ENCODE measurements around the gene ASB5.

ASB5 gene

DNA sequence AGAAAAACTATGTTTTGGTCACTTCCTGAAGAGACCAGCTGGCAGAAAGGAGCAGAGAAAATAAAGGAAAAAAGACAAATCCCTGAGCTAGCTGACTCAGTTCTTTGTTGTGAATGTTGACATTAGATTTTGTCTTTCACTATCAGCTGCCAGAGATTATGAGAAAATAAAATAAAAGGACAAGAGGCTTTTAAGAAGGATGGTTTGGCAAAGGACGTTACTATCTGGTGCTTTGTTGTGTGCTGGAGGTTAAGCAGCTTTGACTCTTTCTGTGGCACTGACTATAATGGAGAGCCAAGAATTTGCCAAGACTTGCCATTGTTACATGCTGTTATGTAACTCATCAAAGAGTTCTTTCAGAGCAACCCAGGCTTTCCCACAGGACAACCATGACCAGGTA is 12.1 kb downstream of the ASB5 start:
- H3K27ac ChIP-seq (ENCODE audit: low read length) = no peak overlapping the region
- H3K9me3 ChIP-seq (ENCODE audit: control insufficient read depth in 1 of 2, low read length in 2 of 2) = no peaks in the 10 kb centered on the region
- no peaks in the 10 kb centered on the region for H3K4me1 ChIP-seq (ENCODE audit: control insufficient read depth in 1 of 2, insufficient read depth in 2 of 2, low read length in 2 of 2)
- no peak overlapping the region for H3K4me3 ChIP-seq (ENCODE audit: low read depth in 1 of 2, low read length in 2 of 2)
- H3K27me3 ChIP-seq (ENCODE audit: low read depth, low read length) = no peaks in the 10 kb centered on the region
- H3K36me3 ChIP-seq (ENCODE audit: control insufficient read depth in 1 of 2, insufficient read depth in 2 of 2, low read length in 2 of 2) = no peaks in the 10 kb centered on the region

DNA sequence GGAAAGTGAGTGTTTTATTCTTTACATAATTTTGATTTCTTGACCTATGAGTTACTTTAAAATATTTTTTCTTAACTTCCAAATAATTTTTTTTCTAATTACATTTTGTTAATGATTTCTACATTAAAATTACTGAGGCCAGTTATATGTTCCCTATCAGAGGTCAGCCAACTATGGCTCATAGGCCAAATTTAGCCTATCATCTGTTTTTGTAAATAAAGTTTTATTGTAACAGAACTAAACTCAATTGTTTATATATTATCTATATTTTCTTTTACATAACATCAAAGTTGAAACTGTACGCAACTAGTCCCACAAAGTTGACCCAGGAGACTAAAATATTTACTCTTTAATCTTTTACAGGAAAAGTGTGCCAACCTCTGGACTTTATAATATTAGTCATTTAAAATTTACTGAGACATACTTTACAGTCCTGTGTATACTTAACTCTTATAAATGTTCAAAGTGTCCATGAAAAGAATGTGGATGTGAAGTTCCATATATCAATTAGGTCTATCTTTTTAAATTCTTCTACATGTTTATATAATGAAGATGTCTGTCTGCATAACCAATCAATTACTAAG is 26.2 kb downstream of the ASB5 start:
- Histone ChIP-seq H3K4me3 (ENCODE audit: low read depth in 1 of 2, low read length in 2 of 2) (no peak overlapping the region), H3K27ac (ENCODE audit: low read length) (no peak overlapping the region), H3K4me1 (ENCODE audit: control insufficient read depth in 1 of 2, insufficient read depth in 2 of 2, low read length in 2 of 2) (no peaks in the 10 kb centered on the region), H3K36me3 (ENCODE audit: control insufficient read depth in 1 of 2, insufficient read depth in 2 of 2, low read length in 2 of 2) (no peaks in the 10 kb centered on the region), H3K27me3 (ENCODE audit: low read depth, low read length) (no peaks in the 10 kb centered on the region), H3K9me3 (ENCODE audit: control insufficient read depth in 1 of 2, low read length in 2 of 2) (no peaks in the 10 kb centered on the region)

DNA sequence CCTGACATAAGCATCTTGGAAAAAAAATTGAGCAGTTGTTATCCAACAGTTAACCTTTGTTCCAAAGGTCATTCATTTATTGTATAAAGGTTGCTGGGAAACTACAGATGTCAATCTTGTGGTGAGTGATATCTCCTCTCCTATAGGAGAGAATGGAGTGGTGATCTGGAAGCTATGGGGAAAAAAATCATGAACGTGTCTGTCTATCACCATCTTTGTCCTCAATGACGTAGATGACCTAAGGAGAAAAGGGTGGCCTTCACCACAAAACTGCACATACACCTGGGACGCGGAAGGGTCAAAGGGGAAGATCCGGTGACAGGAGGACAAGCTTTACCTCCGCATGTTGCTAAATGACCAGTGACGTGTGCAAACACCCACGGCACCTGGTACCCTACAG is 27.3 kb downstream of the ASB5 start:
- Histone ChIP-seq H3K27ac (ENCODE audit: low read length) (no peak overlapping the region), H3K36me3 (ENCODE audit: control insufficient read depth in 1 of 2, insufficient read depth in 2 of 2, low read length in 2 of 2) (no peaks in the 10 kb centered on the region), H3K4me1 (ENCODE audit: control insufficient read depth in 1 of 2, insufficient read depth in 2 of 2, low read length in 2 of 2) (no peaks in the 10 kb centered on the region), H3K27me3 (ENCODE audit: low read depth, low read length) (no peaks in the 10 kb centered on the region), H3K4me3 (ENCODE audit: low read depth in 1 of 2, low read length in 2 of 2) (no peak overlapping the region), H3K9me3 (ENCODE audit: control insufficient read depth in 1 of 2, low read length in 2 of 2) (no peaks in the 10 kb centered on the region)

DNA sequence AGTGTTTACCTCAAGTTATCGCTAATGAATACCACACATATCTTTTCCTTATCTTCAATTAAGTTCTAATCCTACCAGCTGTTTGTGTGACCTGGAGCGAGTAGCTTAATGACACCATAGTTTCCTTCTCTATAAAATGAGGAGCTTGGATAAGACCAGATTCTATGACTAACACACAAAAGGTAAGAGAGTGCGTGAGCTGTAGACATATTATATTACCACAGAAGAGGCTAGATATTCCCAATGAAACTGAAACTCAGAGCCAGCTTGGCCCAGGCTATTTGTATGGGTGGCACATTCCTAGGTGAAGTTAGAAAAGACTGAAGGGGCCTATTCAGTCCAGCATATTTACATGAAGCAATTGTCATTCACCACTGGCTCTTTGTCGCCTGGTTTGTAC is 30.2 kb downstream of the ASB5 start:
- Histone ChIP-seq H3K27me3 (ENCODE audit: low read depth, low read length) (no peaks in the 10 kb centered on the region), H3K27ac (ENCODE audit: low read length) (peak overlapping the region; percentile 85)

DNA sequence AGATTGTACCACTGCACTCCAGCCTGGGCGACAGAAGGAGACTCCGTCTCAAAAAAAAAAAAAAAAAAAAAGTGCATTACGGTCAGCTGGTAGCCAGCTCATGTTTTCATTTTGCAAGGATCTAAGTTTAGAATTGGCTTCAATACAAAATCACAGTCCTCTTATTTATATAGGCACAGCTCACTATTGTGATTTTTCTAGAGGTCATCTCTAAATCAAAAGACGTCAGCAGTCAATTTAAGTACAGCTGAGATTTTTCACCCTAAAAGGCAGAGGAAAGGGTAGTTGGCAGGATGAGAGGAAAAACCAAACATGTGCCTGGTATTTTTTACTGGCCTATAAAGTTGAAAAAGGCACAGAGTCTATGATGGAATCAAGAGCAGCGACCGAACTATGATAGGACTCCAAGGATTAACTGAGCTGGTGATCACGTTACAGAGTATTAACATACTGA is 30.8 kb downstream of the ASB5 start:
- Histone ChIP-seq H3K9me3 (ENCODE audit: control insufficient read depth in 1 of 2, low read length in 2 of 2) (no peaks in the 10 kb centered on the region), H3K27me3 (ENCODE audit: low read depth, low read length) (no peaks in the 10 kb centered on the region), H3K4me1 (ENCODE audit: control insufficient read depth in 1 of 2, insufficient read depth in 2 of 2, low read length in 2 of 2) (no peaks in the 10 kb centered on the region), H3K4me3 (ENCODE audit: low read depth in 1 of 2, low read length in 2 of 2) (peak overlapping the region in 1 of 2 donors; percentile 0), H3K27ac (ENCODE audit: low read length) (peak overlapping the region; percentile 85), H3K36me3 (ENCODE audit: control insufficient read depth in 1 of 2, insufficient read depth in 2 of 2, low read length in 2 of 2) (no peaks in the 10 kb centered on the region)

More for the DNA sequence above, 30.2 kb downstream of the ASB5 start:
- Histone ChIP-seq H3K9me3 (ENCODE audit: control insufficient read depth in 1 of 2, low read length in 2 of 2) (no peaks in the 10 kb centered on the region), H3K4me1 (ENCODE audit: control insufficient read depth in 1 of 2, insufficient read depth in 2 of 2, low read length in 2 of 2) (no peaks in the 10 kb centered on the region), H3K36me3 (ENCODE audit: control insufficient read depth in 1 of 2, insufficient read depth in 2 of 2, low read length in 2 of 2) (no peaks in the 10 kb centered on the region), H3K4me3 (ENCODE audit: low read depth in 1 of 2, low read length in 2 of 2) (peak overlapping the region in 1 of 2 donors; percentile 0)

DNA sequence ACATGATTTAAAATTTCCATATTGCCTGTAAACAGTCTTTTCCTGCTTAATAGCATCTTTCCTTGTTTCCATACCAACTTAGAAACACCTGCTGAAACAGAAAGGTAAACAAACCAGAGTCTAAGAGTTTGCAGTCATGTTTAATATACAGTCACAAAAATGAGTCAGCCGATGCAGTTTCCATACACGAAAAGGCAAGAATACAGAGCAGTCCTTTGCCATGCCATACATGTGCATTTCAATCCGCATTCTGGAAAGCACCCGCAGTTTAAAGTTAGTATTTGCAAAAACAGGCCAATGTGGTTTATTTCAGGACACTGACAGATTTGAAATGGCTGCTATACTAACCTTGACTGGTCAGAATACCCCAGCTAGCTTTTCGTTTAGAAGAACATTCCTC is 32.1 kb downstream of the ASB5 start:
- H3K36me3 ChIP-seq (ENCODE audit: control insufficient read depth in 1 of 2, insufficient read depth in 2 of 2, low read length in 2 of 2) = no peaks in the 10 kb centered on the region
- no peaks in the 10 kb centered on the region for H3K9me3 ChIP-seq (ENCODE audit: control insufficient read depth in 1 of 2, low read length in 2 of 2)
- H3K27me3 ChIP-seq (ENCODE audit: low read depth, low read length) = no peaks in the 10 kb centered on the region
- H3K4me1 ChIP-seq (ENCODE audit: control insufficient read depth in 1 of 2, insufficient read depth in 2 of 2, low read length in 2 of 2) = no peaks in the 10 kb centered on the region
- H3K4me3 ChIP-seq (ENCODE audit: low read depth in 1 of 2, low read length in 2 of 2) = peak overlapping the region in 1 of 2 donors; percentile 13
- H3K27ac ChIP-seq (ENCODE audit: low read length) = peak overlapping the region; percentile 53

DNA sequence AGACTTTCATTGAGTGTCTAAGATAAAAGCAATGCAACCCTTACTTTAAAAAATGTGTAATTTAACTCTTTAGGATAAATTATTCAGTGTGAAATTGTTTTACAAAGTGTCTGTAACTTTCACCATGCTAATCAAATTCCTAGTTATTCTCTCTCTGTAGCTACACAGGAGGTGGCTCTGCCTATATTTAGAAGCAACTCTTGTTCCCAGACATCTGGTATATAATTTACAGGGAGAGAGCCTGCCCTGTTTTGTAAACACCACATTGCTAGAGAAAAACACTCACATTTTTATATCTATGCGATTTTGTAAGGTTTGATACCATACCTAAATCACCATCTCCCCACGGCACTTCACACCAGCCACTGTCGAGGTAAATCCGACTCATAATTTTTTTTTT is 38.2 kb downstream of the ASB5 start:
- no peaks in the 10 kb centered on the region for H3K36me3 ChIP-seq (ENCODE audit: control insufficient read depth in 1 of 2, insufficient read depth in 2 of 2, low read length in 2 of 2)
- H3K27me3 ChIP-seq (ENCODE audit: low read depth, low read length) = no peaks in the 10 kb centered on the region
- peaks cover 0 to 8% of the 10 kb centered on the region in 2 donors for H3K4me1 ChIP-seq (ENCODE audit: control insufficient read depth in 1 of 2, insufficient read depth in 2 of 2, low read length in 2 of 2)
- no peak overlapping the region for H3K4me3 ChIP-seq (ENCODE audit: low read depth in 1 of 2, low read length in 2 of 2)
- no peak overlapping the region for H3K27ac ChIP-seq (ENCODE audit: low read length)
- no peaks in the 10 kb centered on the region for H3K9me3 ChIP-seq (ENCODE audit: control insufficient read depth in 1 of 2, low read length in 2 of 2)

DNA sequence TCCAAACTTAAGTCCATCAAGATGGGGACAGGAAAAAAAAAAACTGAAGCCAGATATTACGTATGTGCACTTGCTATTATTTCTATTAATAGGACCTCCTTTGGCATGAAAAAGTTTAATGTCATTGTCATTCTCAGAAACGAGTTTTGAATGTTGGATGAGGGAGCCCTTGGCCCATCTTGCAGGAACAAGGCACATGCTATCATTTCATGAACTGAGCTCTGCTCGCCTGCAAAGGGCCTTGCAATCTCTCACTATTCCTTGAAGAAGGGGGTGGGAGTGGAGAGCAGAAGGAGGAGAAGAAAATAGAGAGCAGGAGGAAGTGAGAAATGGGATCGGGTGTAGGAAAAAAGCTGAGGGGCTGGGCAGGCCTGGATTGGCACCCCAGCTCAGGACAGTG is 39.4 kb downstream of the ASB5 start:
- Histone ChIP-seq H3K9me3 (ENCODE audit: control insufficient read depth in 1 of 2, low read length in 2 of 2) (no peaks in the 10 kb centered on the region), H3K27me3 (ENCODE audit: low read depth, low read length) (no peaks in the 10 kb centered on the region), H3K27ac (ENCODE audit: low read length) (no peak overlapping the region), H3K4me3 (ENCODE audit: low read depth in 1 of 2, low read length in 2 of 2) (no peak overlapping the region), H3K4me1 (ENCODE audit: control insufficient read depth in 1 of 2, insufficient read depth in 2 of 2, low read length in 2 of 2) (peaks cover 0 to 8% of the 10 kb centered on the region in 2 donors), H3K36me3 (ENCODE audit: control insufficient read depth in 1 of 2, insufficient read depth in 2 of 2, low read length in 2 of 2) (no peaks in the 10 kb centered on the region)

DNA sequence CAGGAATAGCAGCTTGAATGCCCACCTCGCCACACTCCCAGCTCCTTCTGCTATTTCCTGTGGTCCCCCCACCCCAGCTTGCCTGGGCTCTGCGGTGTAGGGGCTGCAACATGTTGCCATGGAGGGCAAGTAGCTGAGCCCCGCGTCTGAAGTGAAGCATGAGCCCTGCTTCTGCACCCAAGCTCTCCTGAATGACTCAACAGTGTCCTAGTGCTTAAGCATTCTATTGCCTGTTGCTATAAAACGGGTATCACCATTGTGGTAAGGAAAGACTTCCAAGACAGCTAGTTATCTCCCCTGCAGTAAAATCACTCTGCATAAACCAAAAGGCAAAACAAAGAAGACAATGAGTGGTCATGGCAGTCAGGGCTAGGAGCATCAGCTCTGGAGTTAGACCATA is 42.3 kb downstream of the ASB5 start:
- H3K36me3 ChIP-seq (ENCODE audit: control insufficient read depth in 1 of 2, insufficient read depth in 2 of 2, low read length in 2 of 2) = no peaks in the 10 kb centered on the region
- H3K9me3 ChIP-seq (ENCODE audit: control insufficient read depth in 1 of 2, low read length in 2 of 2) = no peaks in the 10 kb centered on the region
- peaks cover 0 to 8% of the 10 kb centered on the region in 2 donors for H3K4me1 ChIP-seq (ENCODE audit: control insufficient read depth in 1 of 2, insufficient read depth in 2 of 2, low read length in 2 of 2)
- H3K4me3 ChIP-seq (ENCODE audit: low read depth in 1 of 2, low read length in 2 of 2) = no peak overlapping the region
- H3K27ac ChIP-seq (ENCODE audit: low read length) = no peak overlapping the region
- H3K27me3 ChIP-seq (ENCODE audit: low read depth, low read length) = no peaks in the 10 kb centered on the region

DNA sequence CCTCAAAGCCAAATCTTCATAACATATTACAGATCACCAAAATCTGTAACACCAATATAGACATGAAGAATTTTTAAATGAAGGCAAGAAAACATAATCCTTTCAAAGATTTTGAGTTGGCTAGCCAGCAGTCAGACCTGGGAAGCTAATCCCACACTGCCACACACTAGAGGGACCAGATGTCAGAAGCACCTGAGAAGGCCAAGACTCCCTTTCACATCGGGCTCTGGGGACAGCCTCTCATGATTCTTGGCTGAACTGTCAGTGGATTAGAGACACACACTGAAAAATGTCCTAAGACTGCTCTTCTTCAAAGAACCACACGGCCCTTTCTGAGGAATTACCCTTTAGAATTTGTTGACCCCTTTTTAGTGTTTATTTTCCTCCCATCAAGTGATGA is 45.5 kb downstream of the ASB5 start:
- Histone ChIP-seq H3K27ac (ENCODE audit: low read length) (no peak overlapping the region), H3K27me3 (ENCODE audit: low read depth, low read length) (no peaks in the 10 kb centered on the region), H3K9me3 (ENCODE audit: control insufficient read depth in 1 of 2, low read length in 2 of 2) (no peaks in the 10 kb centered on the region), H3K4me1 (ENCODE audit: control insufficient read depth in 1 of 2, insufficient read depth in 2 of 2, low read length in 2 of 2) (peaks cover 0 to 2% of the 10 kb centered on the region in 2 donors), H3K36me3 (ENCODE audit: control insufficient read depth in 1 of 2, insufficient read depth in 2 of 2, low read length in 2 of 2) (no peaks in the 10 kb centered on the region), H3K4me3 (ENCODE audit: low read depth in 1 of 2, low read length in 2 of 2) (no peak overlapping the region)

DNA sequence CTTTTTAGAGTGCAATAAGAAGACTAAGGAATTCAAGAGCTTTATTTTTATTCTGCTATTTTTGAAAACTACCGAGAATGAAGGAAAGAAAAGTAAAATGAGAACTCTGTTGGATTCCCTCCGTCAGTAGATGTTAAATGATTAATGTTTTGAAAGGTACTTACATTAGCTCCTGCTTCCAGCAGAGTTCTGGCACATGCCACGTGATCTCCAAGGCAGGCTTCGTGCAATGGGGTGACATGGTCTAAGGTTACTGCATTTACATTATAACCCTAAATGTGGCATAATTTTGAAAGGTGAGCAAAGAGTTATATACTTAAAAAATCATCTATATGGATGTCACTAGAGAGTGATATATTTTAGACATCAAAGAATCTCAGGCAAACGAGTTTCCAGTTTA is 46.9 kb downstream of the ASB5 start:
- no peaks in the 10 kb centered on the region for H3K27me3 ChIP-seq (ENCODE audit: low read depth, low read length)
- no peak overlapping the region for H3K27ac ChIP-seq (ENCODE audit: low read length)
- no peak overlapping the region for H3K4me3 ChIP-seq (ENCODE audit: low read depth in 1 of 2, low read length in 2 of 2)
- no peaks in the 10 kb centered on the region for H3K9me3 ChIP-seq (ENCODE audit: control insufficient read depth in 1 of 2, low read length in 2 of 2)
- H3K36me3 ChIP-seq (ENCODE audit: control insufficient read depth in 1 of 2, insufficient read depth in 2 of 2, low read length in 2 of 2) = no peaks in the 10 kb centered on the region
- no peaks in the 10 kb centered on the region for H3K4me1 ChIP-seq (ENCODE audit: control insufficient read depth in 1 of 2, insufficient read depth in 2 of 2, low read length in 2 of 2)

DNA sequence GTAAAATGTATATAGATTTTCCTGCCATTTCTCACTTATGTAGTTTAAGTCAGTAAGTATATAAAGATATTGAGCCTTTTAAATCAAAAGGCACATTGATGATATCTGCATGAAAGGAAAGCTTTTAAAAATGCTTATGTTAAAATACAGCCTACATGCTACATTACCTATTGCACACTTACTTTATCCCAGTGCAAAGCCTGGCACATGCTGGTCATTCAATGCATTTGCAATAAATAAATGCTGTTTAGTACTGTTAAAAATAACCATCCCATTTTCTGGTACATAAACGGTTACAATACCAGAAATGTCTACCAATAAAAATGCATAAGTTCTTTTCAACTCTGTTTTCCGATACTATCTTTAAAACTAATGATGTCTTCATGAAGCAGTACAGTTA is 51.5 kb downstream of the ASB5 start:
- Histone ChIP-seq H3K9me3 (ENCODE audit: control insufficient read depth in 1 of 2, low read length in 2 of 2) (no peaks in the 10 kb centered on the region), H3K4me3 (ENCODE audit: low read depth in 1 of 2, low read length in 2 of 2) (no peak overlapping the region), H3K36me3 (ENCODE audit: control insufficient read depth in 1 of 2, insufficient read depth in 2 of 2, low read length in 2 of 2) (no peaks in the 10 kb centered on the region), H3K27me3 (ENCODE audit: low read depth, low read length) (no peaks in the 10 kb centered on the region), H3K4me1 (ENCODE audit: control insufficient read depth in 1 of 2, insufficient read depth in 2 of 2, low read length in 2 of 2) (no peaks in the 10 kb centered on the region), H3K27ac (ENCODE audit: low read length) (no peak overlapping the region)
